Chondrocyte (in vitro differentiated cells): ENCODE results near the gene CFAP298. TPM values are rescaled to one million over a fixed set of nuclear protein-coding genes. Genes with fewer than 3 reads are reported as not detected.

Experiments used
- DNase-seq: peaks from one replicate; pipeline ENCODE4 v3.0.0; 2021; ENCODE audit warnings: mixed read lengths, low spot score
- H3K27ac Mint-ChIP-seq: one replicate; pipeline ENCODE4 v1.8.0; 2021; ENCODE audit warnings: mild to moderate bottlenecking, moderate library complexity, mixed read lengths; ENCODE audit not compliant: unreplicated experiment
- H3K27me3 Mint-ChIP-seq: 2 replicates; pipeline ENCODE4 v1.8.0; 2021; ENCODE audit warnings: low read depth, mixed read lengths
- H3K36me3 Mint-ChIP-seq: 2 replicates; pipeline ENCODE4 v1.8.0; 2021; ENCODE audit warnings: low read depth, mixed read lengths
- H3K4me1 Mint-ChIP-seq: 2 replicates; pipeline ENCODE4 v1.8.0; 2021; ENCODE audit warnings: low read depth, mild to moderate bottlenecking, mixed read lengths
- H3K4me3 Mint-ChIP-seq: one replicate; pipeline ENCODE4 v1.8.0; 2021; ENCODE audit warnings: mild to moderate bottlenecking, moderate library complexity, mixed read lengths; ENCODE audit not compliant: unreplicated experiment
- H3K9me3 Mint-ChIP-seq: 2 replicates; pipeline ENCODE4 v1.8.0; 2021; ENCODE audit warnings: low read depth, mixed read lengths
- CTCF ChIP-seq: fragments of 200-600 bp; sonication (generic); IDR thresholded peaks from 2 replicates; pipeline ENCODE4 v1.5.0; 2021; ENCODE audit warnings: antibody characterized with exemption, mild to moderate bottlenecking, moderate library complexity
- total RNA-seq: library from RNA; stranded (reverse); gene quantifications from 3 replicates; pipeline ENCODE4 v1.2.1, GENCODE V29; 2021

CFAP298 gene
- total RNA-seq, 1 donor from 2014 or later = 25.3 TPM

- Mint-ChIP-seq H3K4me1 (no peaks in the 10 kb centered on the region), H3K4me3 (no peak overlapping the region), H3K27ac (no peak overlapping the region), H3K9me3 (no peaks in the 10 kb centered on the region), H3K36me3 (peaks cover 28% of the 10 kb centered on the region), H3K27me3 (no peaks in the 10 kb centered on the region)
- DNase-seq = peak; percentile 50
- no peak for TF ChIP-seq CTCF
Observed at GRCh38 chr21:32603131-32603530, 9.0 kb downstream of the CFAP298 start.

GRCh38 chr21:32602099-32602498, 10.1 kb downstream of the CFAP298 start:
- peaks cover 3% of the 10 kb centered on the region for H3K4me1 Mint-ChIP-seq
- TF ChIP-seq CTCF = no peak
- no peaks in the 10 kb centered on the region for H3K27me3 Mint-ChIP-seq
- peak; percentile 58 for DNase-seq
- no peaks in the 10 kb centered on the region for H3K9me3 Mint-ChIP-seq
- peaks cover 26% of the 10 kb centered on the region for H3K36me3 Mint-ChIP-seq
- no peak overlapping the region for H3K27ac Mint-ChIP-seq
- no peak overlapping the region for H3K4me3 Mint-ChIP-seq

GRCh38 chr21:32599526-32599925, 12.7 kb downstream of the CFAP298 start:
- DNase-seq = peak; percentile 50
- peaks cover 3% of the 10 kb centered on the region for H3K4me1 Mint-ChIP-seq
- no peak overlapping the region for H3K4me3 Mint-ChIP-seq
- H3K36me3 Mint-ChIP-seq = peaks cover 17% of the 10 kb centered on the region
- no peak overlapping the region for H3K27ac Mint-ChIP-seq
- TF ChIP-seq CTCF = no peak
- no peaks in the 10 kb centered on the region for H3K27me3 Mint-ChIP-seq
- H3K9me3 Mint-ChIP-seq = no peaks in the 10 kb centered on the region

GRCh38 chr21:32599091-32599490, 13.1 kb downstream of the CFAP298 start:
- no peaks in the 10 kb centered on the region for H3K9me3 Mint-ChIP-seq
- DNase-seq = no peak
- H3K27ac Mint-ChIP-seq = no peak overlapping the region
- H3K27me3 Mint-ChIP-seq = no peaks in the 10 kb centered on the region
- TF ChIP-seq CTCF = no peak
- peaks cover 3% of the 10 kb centered on the region for H3K4me1 Mint-ChIP-seq
- no peak overlapping the region for H3K4me3 Mint-ChIP-seq
- peaks cover 14% of the 10 kb centered on the region for H3K36me3 Mint-ChIP-seq

GRCh38 chr21:32597205-32597604, 15.0 kb downstream of the CFAP298 start:
- H3K4me3 Mint-ChIP-seq = no peak overlapping the region
- peaks cover 3% of the 10 kb centered on the region for H3K4me1 Mint-ChIP-seq
- DNase-seq = no peak
- no peaks in the 10 kb centered on the region for H3K27me3 Mint-ChIP-seq
- no peaks in the 10 kb centered on the region for H3K9me3 Mint-ChIP-seq
- TF ChIP-seq CTCF = no peak
- peaks cover 4% of the 10 kb centered on the region for H3K36me3 Mint-ChIP-seq
- no peak overlapping the region for H3K27ac Mint-ChIP-seq
